T-cell (primary cell): ENCODE data around the gene TGIF1. TPM values are rescaled to one million over a fixed set of nuclear protein-coding genes. Genes with fewer than 3 reads are reported as not detected.
"Not testable (repeated sequence)": the region's sequence is repeated elsewhere in the genome, so short reads cannot be mapped to it uniquely, and the experiment has no call there.

ENCODE experiments used
- ATAC-seq, 4 experiments: fragments of 200-7000 bp in 3 of 4; fragments of 150-1000 bp in 1 of 4; cut with Tn5 transposase; replicated peaks in 1 of 4; 1 replicate in 3 of 4; 2 replicates in 1 of 4; pipeline ENCODE4 v1.10.0; 2021; ENCODE audit warnings: moderate library complexity in 3 of 4, mild to moderate bottlenecking in 2 of 4, moderate number of reproducible peaks in 1 of 4
- CTCF ChIA-PET, 2 donors: fragments of 300-600 bp; sonication (Branson Sonifier 250); formaldehyde crosslinking; loops; one replicate each; lab custom pipeline; 2022; ENCODE audit warnings: antibody characterized with exemption in 2 of 2; lab: Charles Lee
- POLR2A ChIA-PET, 2 donors: fragments of 300-600 bp; sonication (Branson Sonifier 250); formaldehyde crosslinking; loops; one replicate each; lab custom pipeline; 2022; ENCODE audit warnings: antibody characterized with exemption in 2 of 2; lab: Charles Lee
- DNase-seq, 35 experiments: peaks; one replicate each; pipeline versions ENCODE4 v3.0.0 to v3.0.0-alpha.2; 2013 to 2023
- H3K27ac ChIP-seq: one replicate; pipeline ENCODE4 v1.5.1; 2013; ENCODE audit warnings: low read length
- H3K27me3 ChIP-seq, 2 experiments: replicated peaks in 1 of 2; 1 replicate in 1 of 2; 2 replicates in 1 of 2; pipeline versions ENCODE4 v1.6.1 to v1.7.0; 2013; ENCODE audit warnings: low read length in 1 of 2, mixed read lengths in 1 of 2; ENCODE audit not compliant: control insufficient read depth in 2 of 2, insufficient read depth in 2 of 2; ENCODE audit errors: extremely low read depth in 1 of 2
- H3K36me3 ChIP-seq, 2 donors: 1 replicate in 1 of 2; 2 replicates in 1 of 2; pipeline versions ENCODE4 v1.6.1 to v1.7.0; 2013; ENCODE audit warnings: low read length in 1 of 2; ENCODE audit not compliant: control insufficient read depth in 2 of 2, insufficient read depth in 1 of 2; ENCODE audit errors: extremely low read depth in 1 of 2
- H3K4me1 ChIP-seq, 2 experiments: 1 replicate in 1 of 2; 2 replicates in 1 of 2; pipeline versions ENCODE4 v1.6.1 to v1.7.0; 2013; ENCODE audit warnings: low read length in 2 of 2, mixed read lengths in 1 of 2; ENCODE audit not compliant: insufficient read depth in 2 of 2, control insufficient read depth in 1 of 2; ENCODE audit errors: extremely low read depth in 1 of 2
- H3K4me3 ChIP-seq, 2 donors: 1 replicate in 1 of 2; 2 replicates in 1 of 2; pipeline versions ENCODE4 v1.5.1 to v1.7.0; 2013; ENCODE audit warnings: mild to moderate bottlenecking in 2 of 2, low read length in 1 of 2, moderate library complexity in 1 of 2; ENCODE audit not compliant: control insufficient read depth in 1 of 2; ENCODE audit errors: extremely low read depth in 1 of 2
- H3K9me3 ChIP-seq: 2 replicates; pipeline ENCODE4 v1.7.0; 2013
- H3K27ac Mint-ChIP-seq, 2 donors: one replicate each; pipeline ENCODE4 v1.8.0; 2020 to 2021; ENCODE audit warnings: mild to moderate bottlenecking in 2 of 2, mixed read lengths in 2 of 2
- H3K27me3 Mint-ChIP-seq, 2 donors: one replicate each; pipeline ENCODE4 v1.8.0; 2021 to 2022; ENCODE audit warnings: mixed read lengths in 2 of 2
- H3K36me3 Mint-ChIP-seq: one replicate; pipeline ENCODE4 v1.8.0; 2021; ENCODE audit warnings: mixed read lengths
- H3K4me1 Mint-ChIP-seq, 3 donors: one replicate each; pipeline ENCODE4 v1.8.0; 2020 to 2022; ENCODE audit warnings: mixed read lengths in 3 of 3, mild to moderate bottlenecking in 1 of 3
- H3K4me3 Mint-ChIP-seq, 3 donors: one replicate each; pipeline ENCODE4 v1.8.0; 2020 to 2022; ENCODE audit warnings: mild to moderate bottlenecking in 3 of 3, mixed read lengths in 3 of 3, moderate library complexity in 3 of 3
- H3K9me3 Mint-ChIP-seq, 3 donors: one replicate each; pipeline ENCODE4 v1.8.0; 2020 to 2022; ENCODE audit warnings: mixed read lengths in 3 of 3
- WGBS: methylation state at CpG from one replicate; pipeline ENCODE4 v1.1.5; 2013; ENCODE audit warnings: missing lambda C conversion rate; ENCODE audit not compliant: insufficient coverage; 5-methylcytosine and 5-hydroxymethylcytosine counted together
- total RNA-seq, 35 experiments: library from RNA in 6 of 35; stranded (reverse) in 6 of 35; fragments of 120-200 nt in 1 of 35; gene quantifications; one replicate each; pipeline versions ENCODE4 v1.2.1 to v1.2.4 and lab custom pipeline; 2013 to 2026

The TGIF1 gene
- total RNA-seq, 5 donors from 2014 or later (not counting 1 experiment from before 2014, with no cell fraction given): 40.5 to 90.5 (median 81.8) TPM

GRCh38 chr18:3408107-3408506, 41.9 kb upstream of the TGIF1 start:
- POLR2A ChIA-PET: no interaction called here

GRCh38 chr18:3409811-3410210, 40.2 kb upstream of the TGIF1 start:
- no peak overlapping the region for H3K4me3 ChIP-seq
- no peaks in the 10 kb centered on the region for H3K36me3 Mint-ChIP-seq
- H3K4me1 Mint-ChIP-seq: peaks cover 19 to 28% (median 23%) of the 10 kb centered on the region in 3 donors
- ChIA-PET CTCF (interaction anchor here in 1 of 2 donors (0.6 to 0.9 kb wide), 2 partner anchors 10 to 45 kb away, joined by 3 read pairs; no protein-coding TSS in a partner anchor), POLR2A (interaction anchor here in 1 of 2 donors (0.6 to 0.7 kb wide), 3 partner anchors 40 to 1750 kb away, joined by 3 to 9 read pairs (median 3); partner anchors contain the start of gene TGIF1)
- no peaks in the 10 kb centered on the region for H3K9me3 Mint-ChIP-seq
- H3K36me3 ChIP-seq: no peaks in the 10 kb centered on the region
- 94% methylated on average over 5 of the region's 7 CpGs for WGBS
- H3K9me3 ChIP-seq: peaks cover 2% of the 10 kb centered on the region
- ATAC-seq: no peak
- no peaks in the 10 kb centered on the region for H3K27me3 ChIP-seq
- H3K4me1 ChIP-seq: peaks cover 9 to 15% of the 10 kb centered on the region in 2 experiments
- no peak overlapping the region for H3K27ac ChIP-seq
- no peaks in the 10 kb centered on the region for H3K27me3 Mint-ChIP-seq
- H3K27ac Mint-ChIP-seq: no peak overlapping the region
- DNase-seq: no peak
- H3K4me3 Mint-ChIP-seq: no peak overlapping the region

More at GRCh38 chr18:3408107-3408506, 41.9 kb upstream of the TGIF1 start:
- Mint-ChIP-seq H3K27me3 (no peaks in the 10 kb centered on the region), H3K9me3 (no peaks in the 10 kb centered on the region), H3K36me3 (no peaks in the 10 kb centered on the region), H3K4me1 (peaks cover 20 to 31% (median 26%) of the 10 kb centered on the region in 3 donors), H3K4me3 (no peak overlapping the region), H3K27ac (no peak overlapping the region)
- Histone ChIP-seq H3K36me3 (no peaks in the 10 kb centered on the region), H3K27ac (no peak overlapping the region), H3K27me3 (no peaks in the 10 kb centered on the region), H3K9me3 (peaks cover 2% of the 10 kb centered on the region), H3K4me3 (no peak overlapping the region), H3K4me1 (peaks cover 11 to 15% of the 10 kb centered on the region in 2 experiments)
- DNase-seq: no peak
- ATAC-seq: no peak
- CTCF ChIA-PET: no interaction called here
- WGBS: 100% methylated on average over 3 of the region's 3 CpGs

GRCh38 chr18:3410273-3410672, 39.7 kb upstream of the TGIF1 start:
- Mint-ChIP-seq H3K4me3 (no peak overlapping the region), H3K4me1 (peaks cover 18 to 28% (median 23%) of the 10 kb centered on the region in 3 donors), H3K27ac (no peak overlapping the region), H3K27me3 (no peaks in the 10 kb centered on the region), H3K9me3 (no peaks in the 10 kb centered on the region), H3K36me3 (no peaks in the 10 kb centered on the region)
- Histone ChIP-seq H3K9me3 (no peaks in the 10 kb centered on the region), H3K27ac (no peak overlapping the region), H3K4me3 (no peak overlapping the region), H3K27me3 (no peaks in the 10 kb centered on the region), H3K4me1 (peaks cover 9 to 13% of the 10 kb centered on the region in 2 experiments), H3K36me3 (no peaks in the 10 kb centered on the region)
- CTCF ChIA-PET: interaction anchor here in 1 of 2 donors (0.9 kb wide), 1 partner anchor 44 kb away, joined by 3 read pairs; no protein-coding TSS in a partner anchor
- POLR2A ChIA-PET: interaction anchor here in 1 of 2 donors (0.7 kb wide), 1 partner anchor 115 kb away, joined by 9 read pairs; no protein-coding TSS in a partner anchor
- no CpG with 5 or more reads among the region's 3 CpGs for WGBS
- ATAC-seq (no peak), DNase-seq (no peak)

GRCh38 chr18:3410876-3411275, 39.1 kb upstream of the TGIF1 start:
- H3K4me1 Mint-ChIP-seq: peaks cover 12 to 22% (median 17%) of the 10 kb centered on the region in 3 donors
- H3K27ac ChIP-seq, H3K27me3 Mint-ChIP-seq, H3K36me3 ChIP-seq, H3K36me3 Mint-ChIP-seq, H3K9me3 ChIP-seq, POLR2A ChIA-PET, H3K27ac Mint-ChIP-seq, ATAC-seq, H3K9me3 Mint-ChIP-seq, DNase-seq, H3K4me3 ChIP-seq, H3K4me3 Mint-ChIP-seq, H3K4me1 ChIP-seq, CTCF ChIA-PET, H3K27me3 ChIP-seq: not testable (repeated sequence)
- WGBS: no CpG with 5 or more reads among the region's 3 CpGs

- Mint-ChIP-seq H3K27ac (no peak overlapping the region), H3K4me1 (peaks cover 8 to 17% (median 14%) of the 10 kb centered on the region in 3 donors), H3K27me3 (no peaks in the 10 kb centered on the region), H3K9me3 (no peaks in the 10 kb centered on the region), H3K36me3 (no peaks in the 10 kb centered on the region), H3K4me3 (peak overlapping the region in 2 of 3 donors; percentile 65 to 72)
- DNase-seq (no peak), ATAC-seq (no peak)
- POLR2A ChIA-PET: no interaction called here
- Histone ChIP-seq H3K4me1 (peaks cover 4 to 6% of the 10 kb centered on the region in 2 experiments), H3K36me3 (no peaks in the 10 kb centered on the region), H3K27me3 (no peaks in the 10 kb centered on the region), H3K27ac (no peak overlapping the region), H3K9me3 (no peaks in the 10 kb centered on the region), H3K4me3 (no peak overlapping the region)
- 94% methylated on average over 2 of the region's 3 CpGs for WGBS
- CTCF ChIA-PET: no interaction called here
These were observed 38.6 kb upstream of the TGIF1 start for GRCh38 chr18:3411327-3411726.

GRCh38 chr18:3411854-3412268, 38.1 kb upstream of the TGIF1 start:
- Mint-ChIP-seq H3K36me3 (no peaks in the 10 kb centered on the region), H3K27me3 (no peaks in the 10 kb centered on the region), H3K27ac (peak overlapping the region in 1 of 2 donors; percentile 34), H3K9me3 (no peaks in the 10 kb centered on the region), H3K4me3 (peak overlapping the region; percentile 45 to 72 (median 65)), H3K4me1 (peaks cover 5 to 12% (median 10%) of the 10 kb centered on the region in 3 donors)
- Histone ChIP-seq H3K4me1 (peaks cover 4 to 6% of the 10 kb centered on the region in 2 experiments), H3K4me3 (peak overlapping the region in 1 of 2 donors; percentile 20), H3K9me3 (no peaks in the 10 kb centered on the region), H3K27me3 (no peaks in the 10 kb centered on the region), H3K27ac (no peak overlapping the region), H3K36me3 (no peaks in the 10 kb centered on the region)
- ChIA-PET CTCF (no interaction called here), POLR2A (no interaction called here)
- 33% methylated on average over 8 of the region's 28 CpGs for WGBS
- ATAC-seq (peak; percentile 19 to 69 (median 57)), DNase-seq (peak in 23 of 35 experiments; percentile 1 to 43 (median 11))
